Neural cell (in vitro differentiated cells): ENCODE results near the gene TMC3. TPM values are rescaled to one million over a fixed set of nuclear protein-coding genes. Genes with fewer than 3 reads are reported as not detected.

Source experiments
- H2AFZ ChIP-seq: fragments of 200-600, 300-800 bp; sonication (generic), shearing (Covaris generic); 2 replicates; pipeline ENCODE4 v1.6.0; 2014; ENCODE audit warnings: low read depth, mild to moderate bottlenecking, antibody characterized with exemption, low read length, moderate library complexity
- H3F3A ChIP-seq: fragments of 200-600 bp; shearing (Covaris generic); 2 replicates; pipeline ENCODE4 v1.6.1; 2016; ENCODE audit warnings: mild to moderate bottlenecking, moderate library complexity, mixed read lengths, antibody characterized with exemption, low read length; ENCODE audit not compliant: insufficient read depth, poor library complexity, severe bottlenecking
- H3K27ac ChIP-seq: fragments of 200-600, 300-800 bp; sonication (generic), shearing (Covaris generic); 2 replicates; pipeline ENCODE4 v1.5.1; 2014; ENCODE audit warnings: mild to moderate bottlenecking, low read length, moderate library complexity
- H3K27me3 ChIP-seq: fragments of 300-800, 200-600 bp; sonication (generic), shearing (Covaris generic); 2 replicates; pipeline ENCODE4 v1.6.0; 2014; ENCODE audit warnings: mild to moderate bottlenecking, low read depth, low read length, moderate library complexity; ENCODE audit not compliant: insufficient read depth
- H3K36me3 ChIP-seq: fragments of 300-800, 200-600 bp; sonication (generic), shearing (Covaris generic); 2 replicates; pipeline ENCODE4 v1.5.1; 2014; ENCODE audit warnings: mild to moderate bottlenecking, antibody characterized with exemption, low read length, moderate library complexity; ENCODE audit not compliant: insufficient read depth
- H3K4me2 ChIP-seq: fragments of 300-800, 200-600 bp; sonication (generic), shearing (Covaris generic); 2 replicates; pipeline ENCODE4 v1.6.0; 2014; ENCODE audit warnings: mild to moderate bottlenecking, low read length
- H3K4me3 ChIP-seq: fragments of 300-800, 200-600 bp; sonication (generic), shearing (Covaris generic); 2 replicates; pipeline ENCODE4 v1.5.1; 2014; ENCODE audit warnings: mild to moderate bottlenecking, low read length, moderate library complexity
- H3K79me2 ChIP-seq: fragments of 200-600 bp; shearing (Covaris generic); replicated peaks from 2 replicates; pipeline ENCODE4 v1.6.0; 2014; ENCODE audit warnings: mild to moderate bottlenecking, low read length, moderate library complexity; ENCODE audit not compliant: insufficient read depth
- H3K9ac ChIP-seq: fragments of 300-800, 200-600 bp; sonication (generic), shearing (Covaris generic); 2 replicates; pipeline ENCODE4 v1.6.1; 2016; ENCODE audit warnings: mild to moderate bottlenecking, low read length, mixed read lengths
- H3K9me2 ChIP-seq: fragments of 200-600 bp; shearing (Covaris generic); 2 replicates; pipeline ENCODE4 v1.6.1; 2016; ENCODE audit warnings: mild to moderate bottlenecking, low read length, mixed read lengths; ENCODE audit not compliant: insufficient read depth
- H3K9me3 ChIP-seq: fragments of 200-600, 300-800 bp; sonication (generic), shearing (Covaris generic); 2 replicates; pipeline ENCODE4 v1.6.1; 2016; ENCODE audit warnings: mild to moderate bottlenecking, mixed run types, low read length, moderate library complexity, mixed read lengths
- H4K20me1 ChIP-seq: fragments of 200-600 bp; shearing (Covaris generic); 2 replicates; pipeline ENCODE4 v1.6.1; 2016; ENCODE audit warnings: mild to moderate bottlenecking, mixed run types; ENCODE audit not compliant: insufficient read depth
- EP300 ChIP-seq: fragments of 450-650 bp; conservative IDR thresholded peaks from 2 replicates; pipeline ENCODE4 v1.6.1; 2014; ENCODE audit warnings: antibody characterized with exemption, mild to moderate bottlenecking, moderate library complexity; ENCODE audit not compliant: poor library complexity, severe bottlenecking
- EZH2 ChIP-seq: fragments of 200-600, 300-800 bp; shearing (Covaris generic), sonication (generic); IDR thresholded peaks from 2 replicates; pipeline ENCODE4 v1.6.1; 2014; ENCODE audit warnings: antibody characterized with exemption, low read length, borderline replicate concordance, mild to moderate bottlenecking; ENCODE audit not compliant: insufficient read depth, poor library complexity, severe bottlenecking
- MXI1 ChIP-seq: fragments of 450-650 bp; conservative IDR thresholded peaks from 2 replicates; pipeline ENCODE4 v1.6.1; 2014; ENCODE audit warnings: antibody characterized with exemption, mild to moderate bottlenecking; ENCODE audit not compliant: poor library complexity, severe bottlenecking
- POLR2AphosphoS5 ChIP-seq: IDR thresholded peaks from 2 replicates; pipeline ENCODE4 v1.6.1; 2012
- RAD21 ChIP-seq: fragments of 450-650 bp; conservative IDR thresholded peaks from 2 replicates; pipeline ENCODE4 v1.6.1; 2014; ENCODE audit warnings: antibody characterized with exemption, mild to moderate bottlenecking, moderate library complexity
- REST ChIP-seq: IDR thresholded peaks from 2 replicates; pipeline ENCODE4 v1.6.1; 2012; ENCODE audit warnings: borderline replicate concordance
- SMC3 ChIP-seq: fragments of 450-650 bp; conservative IDR thresholded peaks from 2 replicates; pipeline ENCODE4 v1.6.1; 2014; ENCODE audit warnings: antibody characterized with exemption, mild to moderate bottlenecking, moderate library complexity; ENCODE audit not compliant: poor library complexity
- TAF1 ChIP-seq: IDR thresholded peaks from 2 replicates; pipeline ENCODE4 v1.6.1; 2012; ENCODE audit warnings: low read depth
- polyA plus RNA-seq: library from polyadenylated mRNA; depleted of rRNA; stranded (reverse); fragments of >200 nt; gene quantifications from 2 replicates; pipeline ENCODE4 v1.2.3, GENCODE V29; 2014
- TF ChIP-seq, protein P1 (sequence below): fragments of 450-650 bp; IDR thresholded peaks from 2 replicates; pipeline ENCODE4 v1.5.1; 2014; ENCODE audit warnings: antibody characterized with exemption, mild to moderate bottlenecking, moderate library complexity; ENCODE audit not compliant: poor library complexity, severe bottlenecking

Gene TMC3
- polyA plus RNA-seq, 1 donor from 2014 or later = not detected

DNA sequence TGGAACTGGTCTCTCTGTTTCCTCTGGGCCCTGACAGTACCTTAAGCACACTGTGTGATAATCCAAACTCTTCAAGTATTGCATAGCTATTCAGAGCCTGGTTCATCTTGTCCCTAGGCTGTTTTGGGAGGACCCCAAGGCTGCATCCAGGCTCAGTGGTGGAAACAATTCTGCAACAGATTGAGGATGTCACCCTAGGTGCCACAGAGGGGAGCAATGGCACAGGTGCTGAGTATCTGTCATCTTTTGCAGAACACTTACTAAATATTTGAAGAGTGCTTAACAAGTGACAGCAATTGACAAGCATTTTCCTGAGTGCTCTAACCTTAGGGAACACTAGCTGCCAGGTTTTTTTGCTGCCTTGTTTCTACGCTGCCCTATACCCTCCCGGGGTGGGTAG lies 77.8 kb downstream of the TMC3 start:
- Histone ChIP-seq H3K9me3 (no peaks in the 10 kb centered on the region), H4K20me1 (no peaks in the 10 kb centered on the region), H3K79me2 (no peaks in the 10 kb centered on the region), H3K36me3 (no peaks in the 10 kb centered on the region), H3K4me2 (no peak overlapping the region), H3K4me3 (no peak overlapping the region), H3F3A (no peaks in the 10 kb centered on the region), H2AFZ (no peak overlapping the region), H3K9me2 (no peaks in the 10 kb centered on the region), H3K27me3 (no peaks in the 10 kb centered on the region), H3K9ac (no peak overlapping the region), H3K27ac (no peak overlapping the region)
- TF ChIP-seq EZH2 (no peak), POLR2AphosphoS5 (no peak), REST (no peak), EP300 (no peak), MXI1 (no peak), SMC3 (no peak), RAD21 (no peak), TAF1 (no peak)
- TF ChIP-seq, protein P1, sequence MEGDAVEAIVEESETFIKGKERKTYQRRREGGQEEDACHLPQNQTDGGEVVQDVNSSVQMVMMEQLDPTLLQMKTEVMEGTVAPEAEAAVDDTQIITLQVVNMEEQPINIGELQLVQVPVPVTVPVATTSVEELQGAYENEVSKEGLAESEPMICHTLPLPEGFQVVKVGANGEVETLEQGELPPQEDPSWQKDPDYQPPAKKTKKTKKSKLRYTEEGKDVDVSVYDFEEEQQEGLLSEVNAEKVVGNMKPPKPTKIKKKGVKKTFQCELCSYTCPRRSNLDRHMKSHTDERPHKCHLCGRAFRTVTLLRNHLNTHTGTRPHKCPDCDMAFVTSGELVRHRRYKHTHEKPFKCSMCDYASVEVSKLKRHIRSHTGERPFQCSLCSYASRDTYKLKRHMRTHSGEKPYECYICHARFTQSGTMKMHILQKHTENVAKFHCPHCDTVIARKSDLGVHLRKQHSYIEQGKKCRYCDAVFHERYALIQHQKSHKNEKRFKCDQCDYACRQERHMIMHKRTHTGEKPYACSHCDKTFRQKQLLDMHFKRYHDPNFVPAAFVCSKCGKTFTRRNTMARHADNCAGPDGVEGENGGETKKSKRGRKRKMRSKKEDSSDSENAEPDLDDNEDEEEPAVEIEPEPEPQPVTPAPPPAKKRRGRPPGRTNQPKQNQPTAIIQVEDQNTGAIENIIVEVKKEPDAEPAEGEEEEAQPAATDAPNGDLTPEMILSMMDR = no peak

DNA sequence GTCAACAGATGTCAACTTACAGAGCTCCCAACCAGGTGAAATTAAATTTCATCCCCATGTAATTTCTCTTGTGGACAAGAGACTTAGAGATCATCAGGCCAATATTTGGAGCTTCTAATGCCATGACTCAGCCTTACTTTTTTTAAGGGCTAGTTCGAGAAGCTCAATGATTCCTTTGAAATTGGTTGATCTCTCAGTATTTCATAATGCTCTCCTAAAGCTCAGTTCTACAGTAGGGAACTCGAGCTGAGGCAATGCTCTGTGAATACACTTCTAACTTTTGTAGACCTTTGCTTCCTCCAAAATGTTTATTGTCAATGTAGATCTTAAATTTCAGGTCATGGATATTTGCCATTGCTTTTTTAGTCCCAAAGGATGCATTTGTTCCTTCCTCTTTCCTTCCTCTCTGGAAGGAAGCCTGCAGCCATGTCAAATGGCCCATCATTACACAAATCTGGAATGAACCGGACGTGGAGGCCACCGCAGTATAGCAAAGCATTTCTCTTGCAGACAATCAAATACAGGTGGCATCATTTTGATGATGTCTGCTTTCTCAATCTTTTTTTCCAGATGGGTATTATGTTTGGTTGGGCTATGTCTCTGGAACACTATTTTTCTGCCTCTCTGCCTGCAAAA lies 78.4 kb downstream of the TMC3 start:
- Histone ChIP-seq H3F3A (no peaks in the 10 kb centered on the region), H3K9me2 (no peaks in the 10 kb centered on the region), H3K27me3 (no peaks in the 10 kb centered on the region), H3K9ac (no peak overlapping the region), H3K9me3 (no peaks in the 10 kb centered on the region), H3K4me3 (no peak overlapping the region), H3K27ac (no peak overlapping the region), H3K4me2 (no peak overlapping the region), H3K36me3 (no peaks in the 10 kb centered on the region), H4K20me1 (no peaks in the 10 kb centered on the region), H2AFZ (no peak overlapping the region), H3K79me2 (no peaks in the 10 kb centered on the region)
- no peak for TF ChIP-seq SMC3
- TF ChIP-seq REST = no peak
- TF ChIP-seq, protein P1 = no peak
- no peak for TF ChIP-seq EP300
- no peak for TF ChIP-seq MXI1
- TF ChIP-seq EZH2 = no peak
